Stimulated activated CD8-positive, alpha-beta memory T cell treated with anti-CD3 and anti-CD28 coated beads, Interleukin-12 subunit alpha, Interleukin-12 subunit beta, amount 100 ng/mL, for 4 hours (primary cell): ENCODE results near the gene TTLL9.

Experiments used
- DNase-seq: peaks from one replicate; pipeline ENCODE4 v3.0.0-alpha.2; 2020; ENCODE audit warnings: low read depth

The TTLL9 gene

GRCh38 chr20:31979713-31980426 is 109.4 kb downstream of the TTLL9 start:
- no peak for DNase-seq

DNA sequence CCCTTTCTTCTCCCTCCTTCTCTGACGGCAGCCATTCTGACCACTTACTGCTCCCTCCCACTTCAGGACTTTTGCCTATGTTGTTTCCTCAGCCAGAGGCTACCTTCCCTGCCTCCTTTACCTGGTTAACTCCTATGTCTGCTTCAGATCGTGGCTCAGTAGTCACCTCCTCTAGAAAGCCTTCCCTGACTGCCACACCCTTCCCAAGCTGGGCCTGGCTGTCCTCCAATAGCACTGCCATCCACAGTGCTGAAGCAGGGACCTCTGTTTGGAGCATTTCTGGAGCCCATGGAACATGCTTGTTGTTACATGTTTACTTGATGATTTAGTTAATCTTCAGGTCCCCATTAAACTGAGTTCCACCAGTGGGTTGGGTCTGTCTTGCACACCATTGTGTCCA is 111.3 kb downstream of the TTLL9 start:
- DNase-seq = no peak

DNA sequence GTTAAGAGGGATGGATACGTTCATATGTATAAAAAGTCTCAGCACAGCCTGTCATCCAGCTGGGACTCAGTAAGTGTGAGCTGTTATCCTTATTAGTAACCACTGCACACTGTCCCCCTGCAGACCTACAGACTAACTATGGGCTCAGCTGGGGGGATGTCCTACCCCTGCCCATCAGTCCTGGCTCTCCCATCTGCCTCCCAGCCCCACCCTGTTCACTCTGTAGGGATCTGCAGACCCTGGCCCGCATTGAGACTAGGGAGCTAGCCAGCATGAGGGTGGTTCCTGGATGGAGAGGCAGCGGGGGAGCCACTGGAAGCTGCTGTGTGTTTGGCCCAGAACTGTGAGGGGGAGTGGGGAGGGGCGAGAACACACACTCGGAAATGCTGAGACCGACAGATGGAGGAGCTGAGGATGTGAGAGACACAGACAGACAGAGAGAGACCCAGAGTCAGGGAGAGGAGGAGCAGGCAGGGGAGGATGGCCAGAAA is 114.6 kb downstream of the TTLL9 start:
- no peak for DNase-seq

- no peak for DNase-seq
Measured at GRCh38 chr20:31987744-31988143, 117.3 kb downstream of the TTLL9 start.

GRCh38 chr20:31988430-31989015 is 118.1 kb downstream of the TTLL9 start:
- DNase-seq = no peak

DNA sequence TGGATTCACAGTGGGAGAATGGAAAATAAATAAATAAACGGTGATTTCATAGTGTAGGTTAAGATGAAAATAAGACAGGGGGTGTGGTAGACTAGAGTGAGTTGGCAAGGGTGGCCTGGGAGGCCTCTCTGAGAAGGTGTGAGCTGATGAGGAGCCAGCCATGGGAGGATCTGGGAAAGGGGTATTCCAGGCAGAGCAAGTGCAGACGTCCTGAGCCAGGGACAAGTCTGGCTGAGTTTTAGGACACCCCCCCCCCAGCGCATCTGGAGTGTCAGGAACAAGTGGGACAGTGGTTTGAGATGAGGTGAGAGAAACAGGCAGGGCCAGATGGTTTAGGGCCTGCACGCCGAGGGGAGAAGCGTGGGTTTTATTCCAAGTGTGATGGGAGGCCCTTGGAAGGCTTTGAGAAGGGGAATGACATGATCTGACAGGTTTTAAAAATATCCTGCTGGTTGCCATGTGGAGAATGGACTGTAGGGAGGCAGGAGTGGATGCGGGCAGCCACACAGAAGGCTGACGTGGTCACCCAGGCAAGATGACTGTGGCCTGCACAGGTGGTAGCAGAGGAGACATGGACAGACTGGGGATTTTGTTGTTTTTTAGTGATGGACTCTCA is 118.7 kb downstream of the TTLL9 start:
- no peak for DNase-seq

GRCh38 chr20:31990641-31991338 is 120.4 kb downstream of the TTLL9 start:
- DNase-seq = no peak

- DNase-seq = no peak
Measured at GRCh38 chr20:31991339-31991705, 120.9 kb downstream of the TTLL9 start.

DNA sequence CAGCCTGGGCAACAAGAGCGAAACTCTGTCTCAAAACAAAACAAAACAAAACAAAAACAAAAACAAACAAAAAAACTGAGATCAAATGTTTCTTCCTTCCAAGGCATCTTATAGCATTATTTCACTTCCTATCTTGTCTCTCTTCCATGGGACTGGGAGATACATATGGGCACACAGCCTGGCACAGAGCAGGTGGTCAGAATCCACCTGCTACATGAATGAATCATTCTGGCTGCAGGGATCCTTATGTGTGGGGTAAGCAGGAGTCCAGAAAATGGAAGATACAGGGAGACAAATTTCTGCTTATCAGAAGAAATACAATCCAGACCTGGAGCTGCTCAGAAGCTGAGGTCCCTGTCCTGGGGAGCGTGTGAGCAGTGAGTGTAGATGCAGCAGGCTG is 121.7 kb downstream of the TTLL9 start:
- no peak for DNase-seq
